C4-2B (cell line): ENCODE results near the gene EXOG.

Experiments
- ZFX ChIP-seq: fragments of 450-650 bp; IDR thresholded peaks from 2 replicates; pipeline ENCODE4 v1.6.1; 2017
- TF ChIP-seq, protein P1 (sequence below): fragments of 450-650 bp; conservative IDR thresholded peaks from 2 replicates; pipeline ENCODE4 v1.5.1; 2017; ENCODE audit warnings: mild to moderate bottlenecking

DNA sequence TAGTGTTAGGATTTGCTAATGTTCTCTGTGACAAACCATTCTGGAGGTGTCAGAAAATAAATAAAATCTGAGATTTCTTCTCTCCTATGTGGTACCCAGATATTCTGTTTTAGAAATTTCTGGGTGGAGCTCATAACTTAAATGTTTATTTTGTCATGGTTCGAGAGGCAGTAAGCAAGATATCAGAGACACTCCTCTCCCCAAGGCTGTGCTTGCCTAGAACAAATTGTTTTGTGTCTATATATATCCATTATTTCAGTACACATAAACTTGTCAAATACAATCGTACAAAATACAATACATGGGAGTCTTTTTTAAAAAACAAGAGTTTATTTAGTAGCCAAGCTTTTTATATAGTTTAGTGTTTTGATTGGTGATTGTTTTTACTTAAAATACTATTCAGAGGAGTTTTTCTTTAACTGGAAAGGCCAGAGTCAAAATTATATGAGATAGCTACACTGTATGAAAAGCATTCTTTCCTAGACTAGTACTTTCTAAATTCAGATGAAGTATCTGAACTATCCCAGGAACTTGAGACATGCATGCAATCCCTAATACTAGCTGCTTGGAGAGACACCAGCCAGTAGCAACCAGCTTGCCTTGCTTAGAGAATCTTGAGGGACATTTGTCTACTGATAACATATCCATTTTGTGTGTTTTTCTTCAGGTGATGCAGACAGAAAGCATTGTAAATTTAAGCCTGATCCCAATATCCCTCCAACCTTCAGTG is 4.7 kb downstream of the EXOG start:
- TF ChIP-seq, protein P1, sequence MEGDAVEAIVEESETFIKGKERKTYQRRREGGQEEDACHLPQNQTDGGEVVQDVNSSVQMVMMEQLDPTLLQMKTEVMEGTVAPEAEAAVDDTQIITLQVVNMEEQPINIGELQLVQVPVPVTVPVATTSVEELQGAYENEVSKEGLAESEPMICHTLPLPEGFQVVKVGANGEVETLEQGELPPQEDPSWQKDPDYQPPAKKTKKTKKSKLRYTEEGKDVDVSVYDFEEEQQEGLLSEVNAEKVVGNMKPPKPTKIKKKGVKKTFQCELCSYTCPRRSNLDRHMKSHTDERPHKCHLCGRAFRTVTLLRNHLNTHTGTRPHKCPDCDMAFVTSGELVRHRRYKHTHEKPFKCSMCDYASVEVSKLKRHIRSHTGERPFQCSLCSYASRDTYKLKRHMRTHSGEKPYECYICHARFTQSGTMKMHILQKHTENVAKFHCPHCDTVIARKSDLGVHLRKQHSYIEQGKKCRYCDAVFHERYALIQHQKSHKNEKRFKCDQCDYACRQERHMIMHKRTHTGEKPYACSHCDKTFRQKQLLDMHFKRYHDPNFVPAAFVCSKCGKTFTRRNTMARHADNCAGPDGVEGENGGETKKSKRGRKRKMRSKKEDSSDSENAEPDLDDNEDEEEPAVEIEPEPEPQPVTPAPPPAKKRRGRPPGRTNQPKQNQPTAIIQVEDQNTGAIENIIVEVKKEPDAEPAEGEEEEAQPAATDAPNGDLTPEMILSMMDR, result no peak
- TF ChIP-seq ZFX, result no peak
